ENCODE results near the gene RAD21L1.

RAD21L1 gene

DNA sequence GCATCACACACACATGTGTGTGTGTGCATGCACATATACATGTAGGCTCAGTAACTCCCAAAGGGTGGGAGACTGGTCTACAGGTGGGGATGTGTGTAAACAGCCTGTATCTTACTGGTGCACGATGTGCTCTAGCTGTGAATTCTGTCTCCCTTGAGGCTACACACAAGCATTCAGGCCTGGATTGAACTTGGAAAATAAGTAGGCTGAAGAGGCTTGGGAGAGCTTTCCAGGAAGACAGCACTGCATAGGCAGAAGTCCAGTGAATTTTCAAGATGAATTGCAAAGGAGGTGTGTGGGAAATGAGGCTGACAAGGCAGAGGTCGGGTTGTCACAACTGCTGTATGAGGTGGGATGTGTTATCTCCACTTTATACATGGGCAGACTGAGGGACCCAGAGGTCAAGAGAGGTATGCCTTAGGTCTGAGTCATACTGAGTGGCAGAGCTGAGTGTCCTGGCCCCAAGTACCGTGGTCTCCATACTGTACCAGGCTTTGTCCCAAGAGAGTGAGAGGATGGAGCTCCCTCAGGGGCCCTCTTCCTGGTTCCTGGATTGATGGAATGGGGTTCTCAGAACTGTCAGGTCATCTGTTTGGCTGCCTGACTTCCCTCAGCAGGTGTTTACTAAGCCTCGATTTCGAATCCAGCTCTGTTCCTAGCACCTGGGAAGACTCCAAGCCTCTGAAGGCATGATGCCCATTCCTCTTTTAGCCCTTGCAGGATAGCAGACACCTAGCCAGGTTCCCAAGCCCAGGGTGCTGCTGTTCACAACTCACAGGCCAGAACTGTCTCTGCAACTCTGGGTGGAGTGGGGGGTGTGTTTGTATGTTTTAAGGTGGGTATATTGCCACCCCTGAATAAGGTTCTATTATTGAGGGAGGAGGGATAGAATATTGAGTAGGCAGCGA is 54.6 kb downstream of the RAD21L1 start:
- Histone ChIP-seq H3K9ac (no peak overlapping the region), H2AFZ (ENCODE audit: low read depth) (no peak overlapping the region), H3K4me2 (no peak overlapping the region)

GRCh38 chr20:1281279-1282057 is 55.6 kb downstream of the RAD21L1 start:
- Histone ChIP-seq H3K4me3 (IDR thresholded peaks at IDR 0.05; ENCODE audit: insufficient read depth, low read depth, low read length) (no peak overlapping the region), H3K27ac (no peak overlapping the region), H3K4me1 (ENCODE audit: low read depth, poor library complexity, severe bottlenecking) (no peaks in the 10 kb centered on the region), H3K9ac (no peak overlapping the region), H3K79me2 (ENCODE audit: insufficient read depth, low read depth) (no peaks in the 10 kb centered on the region), H3K27me3 (ENCODE audit: insufficient read depth, low read depth) (no peaks in the 10 kb centered on the region), H2AFZ (ENCODE audit: low read depth) (no peak overlapping the region), H3K36me3 (ENCODE audit: insufficient read depth) (no peaks in the 10 kb centered on the region), H3K4me2 (no peak overlapping the region), H4K20me1 (ENCODE audit: insufficient read depth) (no peaks in the 10 kb centered on the region)
- TF ChIP-seq, protein P1, sequence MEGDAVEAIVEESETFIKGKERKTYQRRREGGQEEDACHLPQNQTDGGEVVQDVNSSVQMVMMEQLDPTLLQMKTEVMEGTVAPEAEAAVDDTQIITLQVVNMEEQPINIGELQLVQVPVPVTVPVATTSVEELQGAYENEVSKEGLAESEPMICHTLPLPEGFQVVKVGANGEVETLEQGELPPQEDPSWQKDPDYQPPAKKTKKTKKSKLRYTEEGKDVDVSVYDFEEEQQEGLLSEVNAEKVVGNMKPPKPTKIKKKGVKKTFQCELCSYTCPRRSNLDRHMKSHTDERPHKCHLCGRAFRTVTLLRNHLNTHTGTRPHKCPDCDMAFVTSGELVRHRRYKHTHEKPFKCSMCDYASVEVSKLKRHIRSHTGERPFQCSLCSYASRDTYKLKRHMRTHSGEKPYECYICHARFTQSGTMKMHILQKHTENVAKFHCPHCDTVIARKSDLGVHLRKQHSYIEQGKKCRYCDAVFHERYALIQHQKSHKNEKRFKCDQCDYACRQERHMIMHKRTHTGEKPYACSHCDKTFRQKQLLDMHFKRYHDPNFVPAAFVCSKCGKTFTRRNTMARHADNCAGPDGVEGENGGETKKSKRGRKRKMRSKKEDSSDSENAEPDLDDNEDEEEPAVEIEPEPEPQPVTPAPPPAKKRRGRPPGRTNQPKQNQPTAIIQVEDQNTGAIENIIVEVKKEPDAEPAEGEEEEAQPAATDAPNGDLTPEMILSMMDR (conservative IDR thresholded peaks at IDR 0.05; ENCODE audit: low read depth, low read length): no peak

More for the DNA sequence above, 54.6 kb downstream of the RAD21L1 start:
- H3K4me1 ChIP-seq (ENCODE audit: low read depth, poor library complexity, severe bottlenecking): no peaks in the 10 kb centered on the region
- H3K27ac ChIP-seq: no peak overlapping the region
- H3K79me2 ChIP-seq (ENCODE audit: insufficient read depth, low read depth): no peaks in the 10 kb centered on the region
- no peaks in the 10 kb centered on the region for H3K27me3 ChIP-seq (ENCODE audit: insufficient read depth, low read depth)
- TF ChIP-seq, protein P1 (conservative IDR thresholded peaks at IDR 0.05; ENCODE audit: low read depth, low read length): no peak
- H3K36me3 ChIP-seq (ENCODE audit: insufficient read depth): no peaks in the 10 kb centered on the region
- H4K20me1 ChIP-seq (ENCODE audit: insufficient read depth): no peaks in the 10 kb centered on the region
- H3K4me3 ChIP-seq (IDR thresholded peaks at IDR 0.05; ENCODE audit: insufficient read depth, low read depth, low read length): no peak overlapping the region

DNA sequence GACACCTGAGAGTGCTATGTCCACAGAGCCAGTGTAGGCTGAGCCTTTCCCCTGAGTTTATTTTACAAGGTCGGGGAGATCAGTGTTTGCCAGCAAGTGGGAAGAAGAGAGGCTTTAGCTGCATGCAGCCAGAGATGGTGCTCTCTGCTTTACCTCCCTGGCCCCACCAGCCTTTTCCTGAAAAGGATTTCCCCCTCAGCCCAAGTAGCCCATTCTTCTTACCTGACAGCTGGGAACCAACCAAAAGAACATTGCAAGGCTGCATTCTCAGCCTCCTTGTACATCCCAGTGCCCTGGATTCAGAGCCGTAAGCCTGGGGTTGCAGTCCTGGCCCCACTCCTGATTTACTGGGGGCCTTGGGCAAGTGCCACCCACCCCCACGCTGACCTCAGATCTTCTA is 57.1 kb downstream of the RAD21L1 start:
- no peak overlapping the region for H3K4me2 ChIP-seq
- H3K36me3 ChIP-seq (ENCODE audit: insufficient read depth): no peaks in the 10 kb centered on the region
- H3K4me3 ChIP-seq (IDR thresholded peaks at IDR 0.05; ENCODE audit: insufficient read depth, low read depth, low read length): no peak overlapping the region
- TF ChIP-seq, protein P1 (conservative IDR thresholded peaks at IDR 0.05; ENCODE audit: low read depth, low read length): no peak
- no peak overlapping the region for H2AFZ ChIP-seq (ENCODE audit: low read depth)
- no peaks in the 10 kb centered on the region for H3K27me3 ChIP-seq (ENCODE audit: insufficient read depth, low read depth)
- H4K20me1 ChIP-seq (ENCODE audit: insufficient read depth): no peaks in the 10 kb centered on the region
- H3K9ac ChIP-seq: no peak overlapping the region
- no peak overlapping the region for H3K27ac ChIP-seq
- H3K4me1 ChIP-seq (ENCODE audit: low read depth, poor library complexity, severe bottlenecking): peaks cover 11% of the 10 kb centered on the region
- no peaks in the 10 kb centered on the region for H3K79me2 ChIP-seq (ENCODE audit: insufficient read depth, low read depth)

DNA sequence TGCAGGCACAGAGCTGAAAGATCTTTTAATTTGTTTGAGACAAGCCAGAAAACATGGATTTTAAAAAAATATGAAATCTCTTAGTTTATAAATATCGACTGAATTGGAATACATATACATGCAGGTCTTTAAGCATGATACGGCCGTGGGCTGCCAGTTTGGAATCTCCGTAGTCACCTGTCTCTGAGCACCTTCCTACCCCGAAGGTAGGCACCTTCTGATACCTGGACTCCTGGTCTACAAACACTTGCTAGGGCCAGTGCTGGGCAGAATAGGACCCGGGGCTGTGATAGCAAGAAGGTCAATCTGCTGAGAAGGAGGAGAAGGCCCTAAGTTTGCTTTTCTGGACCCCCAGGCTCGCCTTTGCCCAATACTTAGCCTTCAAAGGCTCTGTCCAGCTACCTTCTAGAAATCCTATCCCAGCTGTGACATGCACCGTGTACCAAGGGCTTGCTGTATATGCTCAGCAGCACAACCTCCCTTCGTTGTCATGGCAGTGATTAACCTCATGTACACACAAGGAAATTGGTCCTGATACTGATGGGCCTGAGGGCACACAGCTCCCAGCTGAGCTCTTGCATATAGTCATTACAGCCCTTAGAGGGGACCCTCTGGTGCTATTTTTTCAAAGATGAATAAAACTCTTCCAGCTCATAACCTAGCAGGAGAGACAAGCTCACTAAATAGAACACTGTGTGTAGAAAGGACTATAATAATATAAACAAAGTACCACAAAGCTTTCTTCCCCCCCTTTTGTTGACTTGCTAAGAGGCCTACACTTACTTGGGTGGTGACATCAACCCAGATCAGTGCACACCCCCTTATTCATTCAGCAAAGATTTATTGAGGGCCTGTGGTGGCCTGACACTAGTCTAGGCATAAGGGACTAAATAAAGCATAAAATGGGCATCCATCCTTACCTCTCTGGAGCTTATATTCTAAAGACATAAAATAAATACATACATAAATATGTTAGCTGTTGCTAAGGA is 58.0 kb downstream of the RAD21L1 start:
- Histone ChIP-seq H3K4me1 (ENCODE audit: low read depth, poor library complexity, severe bottlenecking) (peaks cover 11% of the 10 kb centered on the region), H4K20me1 (ENCODE audit: insufficient read depth) (no peaks in the 10 kb centered on the region), H2AFZ (ENCODE audit: low read depth) (no peak overlapping the region), H3K27me3 (ENCODE audit: insufficient read depth, low read depth) (no peaks in the 10 kb centered on the region), H3K79me2 (ENCODE audit: insufficient read depth, low read depth) (no peaks in the 10 kb centered on the region), H3K4me3 (IDR thresholded peaks at IDR 0.05; ENCODE audit: insufficient read depth, low read depth, low read length) (no peak overlapping the region), H3K9ac (no peak overlapping the region), H3K27ac (no peak overlapping the region), H3K36me3 (ENCODE audit: insufficient read depth) (no peaks in the 10 kb centered on the region), H3K4me2 (no peak overlapping the region)
- TF ChIP-seq, protein P1 (conservative IDR thresholded peaks at IDR 0.05; ENCODE audit: low read depth, low read length): no peak
